Measurements from ENCODE around the gene PSEN1. TPM values are rescaled to one million over a fixed set of nuclear protein-coding genes. Genes with fewer than 3 reads are reported as not detected.
A peak's percentile ranks its signal among the peaks of the same experiment; 100 is the strongest.
"Not testable (repeated sequence)": the region's sequence is repeated elsewhere in the genome, so short reads cannot be mapped to it uniquely, and the experiment has no call there.

Gene PSEN1
- total RNA-seq, 4 donors from 2014 or later, result 40.1 to 54.6 (median 45.9) TPM

GRCh38 chr14:73172500-73172899 is 36.2 kb downstream of the PSEN1 start:
- 53% methylated on average over 2 to 3 of the region's 3 CpGs for WGBS, 2 donors (ENCODE audit: low coverage in 1 of 2)
- no peak overlapping the region for H3K4me3 ChIP-seq
- H3K27ac ChIP-seq, result no peak overlapping the region
- H3K27me3 ChIP-seq, result no peaks in the 10 kb centered on the region
- H3K36me3 ChIP-seq, result peaks cover 0 to 96% of the 10 kb centered on the region in 2 donors
- ATAC-seq, result no peak
- no peaks in the 10 kb centered on the region for H3K9me3 ChIP-seq
- no peaks in the 10 kb centered on the region for H3K4me1 ChIP-seq
- no peak for TF ChIP-seq EP300 (IDR thresholded peaks at IDR 0.05)
- TF ChIP-seq, protein P1, sequence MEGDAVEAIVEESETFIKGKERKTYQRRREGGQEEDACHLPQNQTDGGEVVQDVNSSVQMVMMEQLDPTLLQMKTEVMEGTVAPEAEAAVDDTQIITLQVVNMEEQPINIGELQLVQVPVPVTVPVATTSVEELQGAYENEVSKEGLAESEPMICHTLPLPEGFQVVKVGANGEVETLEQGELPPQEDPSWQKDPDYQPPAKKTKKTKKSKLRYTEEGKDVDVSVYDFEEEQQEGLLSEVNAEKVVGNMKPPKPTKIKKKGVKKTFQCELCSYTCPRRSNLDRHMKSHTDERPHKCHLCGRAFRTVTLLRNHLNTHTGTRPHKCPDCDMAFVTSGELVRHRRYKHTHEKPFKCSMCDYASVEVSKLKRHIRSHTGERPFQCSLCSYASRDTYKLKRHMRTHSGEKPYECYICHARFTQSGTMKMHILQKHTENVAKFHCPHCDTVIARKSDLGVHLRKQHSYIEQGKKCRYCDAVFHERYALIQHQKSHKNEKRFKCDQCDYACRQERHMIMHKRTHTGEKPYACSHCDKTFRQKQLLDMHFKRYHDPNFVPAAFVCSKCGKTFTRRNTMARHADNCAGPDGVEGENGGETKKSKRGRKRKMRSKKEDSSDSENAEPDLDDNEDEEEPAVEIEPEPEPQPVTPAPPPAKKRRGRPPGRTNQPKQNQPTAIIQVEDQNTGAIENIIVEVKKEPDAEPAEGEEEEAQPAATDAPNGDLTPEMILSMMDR (IDR thresholded peaks at IDR 0.05), result no peak

GRCh38 chr14:73173092-73173735 is 36.9 kb downstream of the PSEN1 start:
- Histone ChIP-seq H3K4me1 (no peaks in the 10 kb centered on the region), H3K27me3 (no peaks in the 10 kb centered on the region), H3K9me3 (no peaks in the 10 kb centered on the region), H3K36me3 (peaks cover 0 to 98% of the 10 kb centered on the region in 2 donors), H3K4me3 (no peak overlapping the region), H3K27ac (no peak overlapping the region)
- WGBS, 2 donors (ENCODE audit: low coverage in 1 of 2), result 48 to 51% methylated on average over 3 of the region's 3 CpGs
- TF ChIP-seq POLR2A (IDR thresholded peaks at IDR 0.05), result no peak
- TF ChIP-seq POLR2AphosphoS5 (IDR thresholded peaks at IDR 0.05), result no peak
- TF ChIP-seq EP300 (IDR thresholded peaks at IDR 0.05), result no peak
- TF ChIP-seq, protein P1 (IDR thresholded peaks at IDR 0.05), result peak; percentile 25 to 55 (median 34)
- ATAC-seq, result no peak

GRCh38 chr14:73176685-73177084 is 40.4 kb downstream of the PSEN1 start:
- TF ChIP-seq, protein P1 (IDR thresholded peaks at IDR 0.05), result no peak
- TF ChIP-seq EP300 (IDR thresholded peaks at IDR 0.05), result no peak
- TF ChIP-seq POLR2AphosphoS5 (IDR thresholded peaks at IDR 0.05), result no peak
- TF ChIP-seq POLR2A (IDR thresholded peaks at IDR 0.05), result no peak
- peak; percentile 35 for ATAC-seq
- peaks cover 0 to 11% (median 0%) of the 10 kb centered on the region in 3 donors for H3K4me1 ChIP-seq
- H3K9me3 ChIP-seq, result no peaks in the 10 kb centered on the region
- H3K36me3 ChIP-seq, result peaks cover 0 to 88% of the 10 kb centered on the region in 2 donors
- H3K27me3 ChIP-seq, result no peaks in the 10 kb centered on the region
- no peak overlapping the region for H3K4me3 ChIP-seq
- no peak overlapping the region for H3K27ac ChIP-seq
- WGBS, 2 donors (ENCODE audit: low coverage in 1 of 2), result 63 to 64% methylated on average over 2 to 3 of the region's 3 CpGs

GRCh38 chr14:73180385-73180805 is 44.1 kb downstream of the PSEN1 start:
- Histone ChIP-seq H3K36me3 (peaks cover 0 to 61% of the 10 kb centered on the region in 2 donors), H3K4me1 (peaks cover 0 to 11% (median 0%) of the 10 kb centered on the region in 3 donors), H3K27me3 (no peaks in the 10 kb centered on the region), H3K4me3 (no peak overlapping the region), H3K9me3 (no peaks in the 10 kb centered on the region), H3K27ac (peak overlapping the region; percentile 5 to 71 (median 64))
- peak; percentile 89 for ATAC-seq
- TF ChIP-seq POLR2AphosphoS5 (IDR thresholded peaks at IDR 0.05) (peak; percentile 41), POLR2A (IDR thresholded peaks at IDR 0.05) (no peak)

GRCh38 chr14:73180969-73181368 is 44.7 kb downstream of the PSEN1 start:
- H3K36me3 ChIP-seq, result peaks cover 0 to 60% of the 10 kb centered on the region in 2 donors
- not testable (repeated sequence) for ATAC-seq, H3K4me3 ChIP-seq, H3K9me3 ChIP-seq, H3K27me3 ChIP-seq
- H3K27ac ChIP-seq, result peak overlapping the region in 3 of 4 donors; percentile 1 to 29 (median 17)
- 87 to 94% methylated on average over 6 to 8 of the region's 8 CpGs for WGBS, 2 donors (ENCODE audit: low coverage in 1 of 2)
- H3K4me1 ChIP-seq, result peaks cover 0 to 11% (median 0%) of the 10 kb centered on the region in 3 donors

GRCh38 chr14:73188501-73188911 is 52.2 kb downstream of the PSEN1 start:
- Histone ChIP-seq H3K27ac (no peak overlapping the region), H3K36me3 (peaks cover 0 to 80% of the 10 kb centered on the region in 2 donors), H3K27me3 (no peaks in the 10 kb centered on the region), H3K4me3 (no peak overlapping the region), H3K4me1 (no peaks in the 10 kb centered on the region), H3K9me3 (no peaks in the 10 kb centered on the region)
- TF ChIP-seq, protein P1 (IDR thresholded peaks at IDR 0.05), result no peak
- no peak for TF ChIP-seq POLR2AphosphoS5 (IDR thresholded peaks at IDR 0.05)
- TF ChIP-seq EP300 (IDR thresholded peaks at IDR 0.05), result no peak
- TF ChIP-seq POLR2A (IDR thresholded peaks at IDR 0.05), result no peak
- no peak for ATAC-seq
- WGBS, 2 donors (ENCODE audit: low coverage in 1 of 2), result 84 to 100% methylated on average over 1 to 3 of the region's 3 CpGs

Data from gastroesophageal sphincter (tissue), 4 donors.